GM21526 (cell line): Measurements from ENCODE around the gene DSCAM.
"Not testable (repeated sequence)": the region's sequence is repeated elsewhere in the genome, so short reads cannot be mapped to it uniquely, and the experiment has no call there.

Experiments
- ATAC-seq: cut with Tn5 transposase; IDR thresholded peaks from one replicate; pipeline ENCODE4 v1.9.1; 2021; ENCODE audit warnings: moderate library complexity; ENCODE audit not compliant: unreplicated experiment, low FRiP score

The DSCAM gene, protein sequence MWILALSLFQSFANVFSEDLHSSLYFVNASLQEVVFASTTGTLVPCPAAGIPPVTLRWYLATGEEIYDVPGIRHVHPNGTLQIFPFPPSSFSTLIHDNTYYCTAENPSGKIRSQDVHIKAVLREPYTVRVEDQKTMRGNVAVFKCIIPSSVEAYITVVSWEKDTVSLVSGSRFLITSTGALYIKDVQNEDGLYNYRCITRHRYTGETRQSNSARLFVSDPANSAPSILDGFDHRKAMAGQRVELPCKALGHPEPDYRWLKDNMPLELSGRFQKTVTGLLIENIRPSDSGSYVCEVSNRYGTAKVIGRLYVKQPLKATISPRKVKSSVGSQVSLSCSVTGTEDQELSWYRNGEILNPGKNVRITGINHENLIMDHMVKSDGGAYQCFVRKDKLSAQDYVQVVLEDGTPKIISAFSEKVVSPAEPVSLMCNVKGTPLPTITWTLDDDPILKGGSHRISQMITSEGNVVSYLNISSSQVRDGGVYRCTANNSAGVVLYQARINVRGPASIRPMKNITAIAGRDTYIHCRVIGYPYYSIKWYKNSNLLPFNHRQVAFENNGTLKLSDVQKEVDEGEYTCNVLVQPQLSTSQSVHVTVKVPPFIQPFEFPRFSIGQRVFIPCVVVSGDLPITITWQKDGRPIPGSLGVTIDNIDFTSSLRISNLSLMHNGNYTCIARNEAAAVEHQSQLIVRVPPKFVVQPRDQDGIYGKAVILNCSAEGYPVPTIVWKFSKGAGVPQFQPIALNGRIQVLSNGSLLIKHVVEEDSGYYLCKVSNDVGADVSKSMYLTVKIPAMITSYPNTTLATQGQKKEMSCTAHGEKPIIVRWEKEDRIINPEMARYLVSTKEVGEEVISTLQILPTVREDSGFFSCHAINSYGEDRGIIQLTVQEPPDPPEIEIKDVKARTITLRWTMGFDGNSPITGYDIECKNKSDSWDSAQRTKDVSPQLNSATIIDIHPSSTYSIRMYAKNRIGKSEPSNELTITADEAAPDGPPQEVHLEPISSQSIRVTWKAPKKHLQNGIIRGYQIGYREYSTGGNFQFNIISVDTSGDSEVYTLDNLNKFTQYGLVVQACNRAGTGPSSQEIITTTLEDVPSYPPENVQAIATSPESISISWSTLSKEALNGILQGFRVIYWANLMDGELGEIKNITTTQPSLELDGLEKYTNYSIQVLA (N-terminal part only)

DNA sequence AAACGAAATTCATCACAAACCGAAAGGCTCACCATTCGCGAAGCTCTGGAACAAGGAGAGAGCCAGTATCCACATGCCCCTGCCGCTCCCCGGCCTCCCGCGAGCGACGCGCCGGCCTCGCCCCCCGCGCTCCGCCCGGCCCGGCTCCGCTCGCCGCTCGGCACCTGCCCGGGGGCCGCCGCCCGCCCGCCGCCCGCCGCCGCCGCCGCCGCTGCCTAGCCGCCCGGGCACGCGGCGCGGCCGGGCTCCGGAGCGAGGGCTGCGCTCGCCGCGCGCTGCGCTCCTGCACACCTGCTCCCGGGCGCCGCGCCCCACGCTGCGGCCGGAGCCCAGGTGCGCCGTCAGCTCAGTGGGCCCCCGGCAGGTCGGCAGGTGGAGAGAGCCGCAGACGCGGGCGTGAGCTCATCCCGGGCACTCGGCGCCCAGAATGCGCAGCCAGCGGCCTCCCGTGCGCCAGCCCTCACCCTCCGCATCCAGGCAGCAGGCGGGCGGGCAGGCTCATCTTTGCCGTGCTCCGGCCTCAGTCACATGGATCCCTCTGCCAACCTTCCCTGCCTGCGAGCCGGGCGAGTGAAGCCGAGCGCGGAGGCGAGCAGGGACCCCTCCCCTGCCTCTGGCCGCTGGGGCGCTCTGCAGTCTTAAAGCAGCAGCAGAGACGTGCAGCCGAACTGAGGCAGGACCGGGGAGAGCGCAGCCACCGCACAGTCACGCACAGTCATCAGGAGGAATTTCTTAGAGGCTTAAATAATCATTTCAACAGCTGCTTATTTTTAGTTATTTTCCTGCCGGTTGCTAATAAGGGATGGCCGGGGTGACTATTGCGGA is at the start of gene DSCAM:
Gene DSCAM, minus strand, starts transcription at position 572 of the 825 bp plus-strand sequence. Its CDS starts 497 bp downstream, at position 75.
- no peak for ATAC-seq

DNA sequence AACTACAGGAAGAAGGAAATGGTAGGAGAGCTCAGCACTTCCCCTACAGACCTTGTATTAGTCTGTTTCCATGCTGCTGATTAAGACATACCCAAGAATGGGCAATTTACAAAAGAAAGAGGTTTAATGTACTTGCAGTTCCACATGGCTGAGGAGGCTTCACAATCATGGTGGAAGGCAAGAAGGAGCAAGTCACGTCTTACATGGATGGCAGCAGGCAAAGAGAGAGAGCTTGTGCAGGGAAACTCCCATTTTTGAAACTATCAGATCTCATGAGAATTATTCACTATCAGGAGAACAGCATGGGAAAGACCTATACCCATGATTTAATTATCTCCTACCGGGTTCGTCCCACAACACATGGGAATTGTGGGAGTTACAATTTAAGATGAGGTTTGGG is 48.7 kb upstream of the DSCAM start:
- ATAC-seq = not testable (repeated sequence)

DNA sequence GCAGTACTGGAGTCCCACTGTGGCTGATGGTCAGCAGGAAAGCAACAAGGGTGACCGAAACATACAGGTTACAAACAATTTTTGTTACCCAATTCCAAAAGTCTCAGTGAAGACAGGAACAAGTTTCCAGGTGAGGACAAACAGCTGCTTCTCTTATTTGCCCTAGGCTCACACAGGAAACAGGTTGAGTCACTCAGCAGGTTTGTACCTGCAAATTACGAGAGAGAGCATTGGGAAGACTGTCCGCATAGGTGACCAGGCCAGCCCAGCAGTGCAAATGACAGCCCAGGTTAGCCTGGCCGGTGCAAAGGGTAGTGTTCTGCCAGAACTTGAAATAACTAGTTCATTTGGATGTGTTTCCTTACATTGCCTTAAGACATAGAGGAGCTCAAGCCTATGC is 40.0 kb upstream of the DSCAM start:
- ATAC-seq = no peak

DNA sequence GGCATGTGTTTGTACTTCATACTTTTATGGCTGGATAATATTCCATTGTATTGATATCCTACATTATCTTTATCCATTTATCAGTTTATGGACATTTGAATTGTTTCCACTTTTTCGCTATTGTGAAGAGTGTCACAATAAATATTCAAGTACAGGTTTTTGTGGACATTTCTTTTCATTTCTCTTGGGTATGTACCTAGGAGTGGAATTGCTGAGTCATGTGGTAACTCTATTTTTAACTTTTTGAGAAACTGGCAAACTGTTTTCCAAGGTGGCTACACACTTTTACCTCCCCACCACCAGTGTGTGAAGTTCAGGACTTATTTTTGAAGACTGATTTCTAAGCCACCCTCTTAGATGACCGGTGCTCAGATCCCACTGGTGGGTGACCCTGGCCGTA is 39.0 kb upstream of the DSCAM start:
- no peak for ATAC-seq

DNA sequence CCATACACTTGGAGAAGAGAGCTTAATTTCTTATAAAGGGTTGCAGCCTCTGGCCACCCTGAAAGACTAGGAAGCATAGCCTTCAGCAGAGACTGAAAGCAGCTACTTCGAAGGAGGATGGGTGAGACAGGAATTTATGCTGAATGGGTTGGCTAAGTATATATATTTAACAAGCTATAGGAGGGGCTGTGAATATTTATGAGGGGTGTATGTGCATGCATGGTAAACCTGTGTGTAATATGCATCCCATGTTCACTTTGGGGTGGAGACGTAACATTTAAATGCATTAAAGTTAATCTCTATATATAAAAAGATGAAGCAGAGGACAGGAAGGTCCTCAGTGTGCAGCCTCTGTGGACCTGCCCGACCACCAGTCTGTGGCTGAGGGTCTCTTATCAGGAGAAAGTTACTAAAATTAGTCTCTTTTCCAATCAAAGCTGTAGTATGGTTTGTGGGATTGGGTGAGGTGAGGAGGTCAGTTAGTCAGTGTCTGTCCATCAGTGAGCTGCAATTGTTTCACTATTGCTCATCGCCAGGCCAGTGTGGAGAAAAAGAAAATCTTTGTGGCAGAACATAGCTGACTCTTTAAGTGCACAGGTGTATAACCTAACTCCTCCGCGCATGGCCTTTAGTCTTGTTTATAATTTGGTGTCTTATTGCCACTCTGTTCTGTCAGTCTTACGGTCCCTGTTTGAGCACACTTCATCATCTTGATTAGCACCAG is 35.4 kb upstream of the DSCAM start:
- ATAC-seq = no peak

DNA sequence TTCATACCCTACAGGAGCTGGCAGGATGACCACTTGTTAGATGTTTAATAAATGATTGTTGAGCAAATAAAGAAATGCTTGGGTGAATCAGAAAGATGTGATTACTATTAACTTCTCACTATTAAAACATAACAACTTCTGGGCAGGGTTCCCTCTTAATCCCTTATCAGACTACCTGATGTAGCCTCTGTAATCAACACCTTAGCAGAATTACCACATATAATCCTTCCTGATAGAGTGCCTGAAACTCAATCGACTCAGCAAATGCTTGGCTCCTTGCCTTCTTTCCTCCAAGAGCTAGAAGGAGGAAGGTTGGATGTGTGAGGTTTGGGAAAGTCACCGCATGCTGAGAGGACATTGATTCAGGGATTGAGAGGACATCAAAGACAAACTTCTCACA is 34.8 kb upstream of the DSCAM start:
- no peak for ATAC-seq

DNA sequence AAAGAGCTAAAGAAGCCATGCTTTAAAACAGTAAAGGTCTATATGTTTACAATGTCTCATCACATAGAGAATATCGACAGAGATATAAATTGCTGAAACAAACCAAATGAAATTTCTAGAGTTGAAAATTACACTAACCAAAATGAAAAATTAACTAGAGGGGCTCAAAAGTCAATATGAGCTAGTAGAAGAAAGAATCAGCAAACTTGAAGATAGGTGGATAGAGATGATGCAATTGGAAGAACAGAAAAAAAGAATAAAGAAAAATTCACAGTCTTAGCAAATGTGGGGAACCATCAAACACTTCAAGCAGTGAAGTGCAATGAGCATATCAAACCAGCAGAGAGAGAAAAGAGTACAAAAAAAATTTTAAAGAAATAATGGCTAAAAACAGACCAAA is 24.1 kb upstream of the DSCAM start:
- no peak for ATAC-seq

DNA sequence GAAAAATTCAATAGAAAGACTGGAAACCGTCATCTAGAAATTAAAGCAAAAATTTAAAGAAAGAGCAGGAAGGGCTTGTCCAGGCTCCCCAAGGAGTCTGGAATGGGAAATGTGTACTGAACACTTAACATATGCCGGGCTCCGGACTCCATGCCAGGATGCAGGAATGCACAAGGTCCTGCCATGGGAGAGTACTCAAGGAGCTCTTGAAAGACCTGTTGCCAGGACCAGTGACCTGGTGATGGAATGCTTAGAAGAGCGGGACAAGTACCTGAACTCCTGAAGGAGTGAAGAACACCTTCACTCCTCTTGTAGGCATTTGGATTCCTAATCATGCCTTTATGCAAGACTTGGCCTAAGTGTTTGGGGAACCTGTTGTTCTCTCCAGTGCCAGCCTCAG is 16.9 kb upstream of the DSCAM start:
- no peak for ATAC-seq

DNA sequence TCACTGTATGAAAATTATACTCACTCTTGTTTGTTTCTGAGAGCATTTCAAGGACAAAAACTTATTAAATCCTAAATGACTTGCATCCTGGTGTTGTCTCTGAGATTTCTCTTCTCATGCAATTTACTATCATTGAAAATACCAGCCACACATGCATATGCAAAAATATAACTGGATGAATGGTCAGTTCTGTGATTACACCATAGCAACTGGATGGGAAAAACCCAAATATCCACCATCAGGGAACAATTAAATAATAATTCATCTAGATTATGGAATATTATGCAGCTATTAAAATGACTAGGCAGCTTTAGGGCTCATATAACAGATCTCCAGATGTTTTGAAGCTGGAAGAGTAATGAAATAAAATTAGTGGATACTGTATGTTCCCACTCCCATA is 11.6 kb upstream of the DSCAM start:
- ATAC-seq = no peak

DNA sequence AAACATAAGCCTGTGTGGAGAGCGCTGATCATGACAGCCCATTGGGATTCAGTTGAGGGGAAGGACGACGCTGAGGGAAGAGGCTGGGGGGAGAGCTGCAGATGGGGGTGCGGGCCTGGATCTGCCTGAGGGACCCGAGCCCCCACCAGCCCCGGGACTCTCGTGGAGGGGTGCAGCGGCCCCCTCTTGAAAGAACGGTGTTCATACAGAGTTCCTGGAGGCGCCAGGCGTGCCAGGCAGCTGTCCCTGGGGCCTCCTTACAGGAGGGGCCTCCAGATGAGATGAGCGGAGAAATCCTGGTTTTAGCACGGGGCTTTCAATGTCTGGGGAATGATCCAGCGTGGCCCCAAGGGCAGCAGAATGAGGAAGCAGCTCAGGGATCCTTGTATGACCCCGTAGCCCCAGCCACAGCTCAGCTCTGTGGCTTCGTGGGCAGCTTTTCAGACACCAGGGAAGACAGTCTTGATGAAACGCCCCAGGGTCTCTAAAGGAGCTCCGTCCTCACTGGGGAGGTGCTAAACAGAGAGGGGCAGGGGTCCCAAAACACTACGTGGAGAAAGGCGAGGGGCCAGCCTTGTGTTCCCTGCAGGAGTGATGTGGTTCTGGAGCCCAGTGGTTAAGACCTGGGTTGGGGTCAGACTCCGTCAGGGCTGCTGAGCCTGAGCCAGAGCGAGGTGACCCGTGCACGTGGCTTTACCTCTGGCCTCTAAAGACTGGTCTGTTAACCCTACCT is 7.2 kb upstream of the DSCAM start:
- ATAC-seq = no peak

DNA sequence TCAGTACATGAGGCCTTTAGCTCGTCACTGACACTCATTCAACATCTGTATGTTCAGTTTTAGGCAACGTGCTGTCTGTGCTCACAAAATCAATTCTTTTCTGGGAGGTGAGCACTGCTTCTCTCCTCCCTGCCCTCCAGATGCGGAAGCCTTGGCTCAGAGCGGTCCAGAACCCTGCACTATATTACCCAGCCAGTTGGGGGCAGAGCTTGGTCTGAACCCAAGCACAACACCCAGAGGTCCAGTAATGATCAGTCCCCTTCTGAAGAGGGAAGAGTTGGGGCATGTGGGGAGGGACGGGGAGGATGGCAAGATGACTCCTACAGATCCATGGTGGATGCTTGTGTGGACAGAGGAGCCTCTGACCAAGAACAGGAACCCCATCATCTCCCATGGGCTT is 5.6 kb upstream of the DSCAM start:
- no peak for ATAC-seq

DNA sequence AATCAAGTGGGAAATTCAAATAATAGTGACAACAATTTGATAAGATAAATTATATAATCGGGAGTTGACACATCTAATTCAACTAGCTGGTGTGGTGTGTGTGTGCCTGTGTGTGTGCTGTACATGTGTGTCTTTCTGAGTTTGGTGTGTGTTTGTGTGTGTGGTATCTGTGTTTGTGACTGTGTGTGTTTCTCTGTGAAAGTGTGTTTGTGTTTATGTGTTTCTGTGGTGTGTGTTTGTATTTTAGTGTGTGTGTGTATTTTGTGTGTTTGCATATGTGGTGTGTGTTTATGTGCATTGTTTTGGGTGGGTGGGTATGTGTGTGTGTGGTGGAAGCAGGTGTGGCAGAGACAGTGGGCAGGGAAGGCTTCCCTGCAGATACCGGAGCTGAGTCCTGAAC is 4.8 kb upstream of the DSCAM start:
- ATAC-seq = no peak

DNA sequence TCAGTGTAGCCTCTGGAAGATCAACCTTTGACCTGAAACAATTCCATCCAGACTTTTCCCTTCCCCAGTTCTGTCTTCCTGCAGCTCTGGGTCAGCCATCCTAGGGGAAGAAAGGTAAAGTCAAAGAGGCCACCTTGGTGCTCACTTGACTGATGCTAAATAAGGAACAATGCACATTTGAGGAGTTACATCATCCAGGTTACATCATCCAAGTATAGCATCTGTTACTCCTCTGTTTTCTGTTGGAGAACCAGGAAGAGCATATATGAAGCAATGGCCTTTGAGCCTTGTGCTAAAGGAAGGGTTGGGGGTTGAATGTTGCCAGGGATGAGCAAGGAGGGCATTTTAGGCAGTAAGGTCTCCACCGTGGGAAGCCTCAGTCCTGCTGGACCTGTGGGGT is 3.1 kb upstream of the DSCAM start:
- ATAC-seq = no peak

DNA sequence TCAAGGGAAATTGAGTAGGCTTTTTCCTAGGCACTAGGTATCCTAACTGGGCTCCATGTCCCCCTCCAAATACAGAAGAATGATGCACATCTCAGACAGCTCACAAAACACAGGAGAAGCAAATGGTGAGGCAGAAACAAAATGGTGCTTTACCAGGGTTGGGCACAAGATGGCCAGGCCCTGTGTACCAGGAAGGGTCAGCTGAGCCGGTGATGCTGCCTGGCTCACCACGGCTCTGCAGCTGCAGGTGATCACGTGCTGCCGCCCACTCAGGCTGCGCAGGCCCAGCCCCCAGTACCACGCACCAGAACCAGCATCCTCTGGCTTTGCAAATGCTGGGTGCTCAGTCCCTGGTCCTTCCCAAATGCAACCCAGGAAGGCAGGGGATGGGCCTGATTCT is 993 bp upstream of the DSCAM start:
- no peak for ATAC-seq

DNA sequence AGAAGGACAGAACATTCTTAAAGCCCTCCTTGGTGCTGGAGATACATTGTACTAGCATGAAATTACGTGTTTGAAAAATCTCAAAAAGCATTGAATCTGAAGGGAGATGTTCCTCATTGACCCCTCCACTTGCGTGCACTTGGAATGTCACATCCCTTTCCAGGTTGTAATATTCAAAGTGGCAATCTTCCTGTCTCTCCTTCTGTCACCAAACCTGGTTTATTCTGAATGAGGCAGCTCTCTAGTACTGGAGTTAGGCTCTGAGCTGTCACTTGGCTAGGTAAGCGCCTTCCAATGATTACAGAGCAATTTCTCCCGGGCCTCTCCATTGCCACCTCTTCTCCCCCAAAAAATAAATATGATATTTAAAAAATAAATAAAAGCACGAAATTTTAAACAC is 855 bp downstream of the DSCAM start:
- no peak for ATAC-seq

DNA sequence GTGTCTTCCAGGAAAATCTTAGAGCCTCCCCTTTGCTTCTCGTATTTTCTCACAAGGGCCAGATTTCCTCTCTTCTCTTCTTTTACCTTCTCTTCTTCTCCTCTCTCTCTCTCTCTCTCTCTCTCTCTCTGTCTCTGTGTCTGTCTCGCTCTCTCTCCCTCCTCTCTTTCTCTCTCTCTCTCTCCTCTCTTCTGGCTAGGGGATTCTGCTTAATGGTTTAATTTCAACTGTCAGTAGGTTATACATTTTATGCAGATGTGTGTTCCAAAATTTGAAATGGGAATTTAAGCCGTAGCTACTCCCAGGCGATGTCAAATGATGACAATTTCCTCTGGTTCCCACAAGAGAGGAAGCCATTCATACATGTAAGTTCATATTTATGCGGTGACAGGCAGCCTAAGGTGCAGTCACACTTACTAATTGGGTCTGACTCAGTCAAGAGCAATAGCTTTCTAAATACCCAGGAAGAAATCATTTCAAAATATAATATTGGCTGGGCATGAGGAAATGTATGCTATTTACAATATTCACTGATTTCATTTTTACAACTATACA is 1.4 kb downstream of the DSCAM start:
- ATAC-seq = no peak

DNA sequence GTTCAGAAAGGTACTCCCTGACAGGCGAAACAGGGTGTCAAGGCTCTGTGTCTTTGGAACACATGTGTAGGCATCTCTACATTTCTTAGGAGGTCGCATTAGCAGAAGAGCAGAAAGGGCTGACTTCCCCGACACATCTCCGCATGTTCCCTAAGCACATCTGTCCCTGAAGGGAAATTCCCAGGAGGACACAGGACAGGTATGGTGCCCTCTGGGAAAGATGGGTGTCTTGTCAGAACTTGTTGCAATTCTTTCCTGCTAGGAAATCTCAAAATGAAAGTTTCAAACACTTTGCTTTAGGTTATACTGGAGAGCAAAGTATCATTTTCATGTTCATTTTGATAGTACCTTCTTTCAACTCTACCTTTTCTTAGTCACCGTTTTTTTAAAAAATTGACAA is 2.0 kb downstream of the DSCAM start:
- ATAC-seq = no peak

DNA sequence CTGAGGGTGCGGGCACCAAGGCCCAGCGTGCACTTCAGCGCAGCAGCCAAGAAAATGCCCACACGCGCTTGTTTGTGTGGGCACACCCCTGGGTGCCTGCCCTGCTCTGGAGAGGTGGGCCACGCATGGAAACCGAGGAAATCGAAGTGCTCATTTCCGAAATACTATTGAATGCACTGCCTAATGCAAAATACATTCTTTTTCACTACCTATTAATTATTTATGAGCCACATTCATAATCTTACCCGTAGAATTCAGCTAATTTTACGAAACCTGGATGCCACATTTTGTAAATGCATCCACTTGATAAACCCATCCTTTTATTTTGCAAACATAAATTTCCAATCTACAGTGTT is 4.8 kb downstream of the DSCAM start:
- no peak for ATAC-seq
